ENCODE data around the gene KRTAP12-3.
"Not testable (repeated sequence)": the region's sequence is repeated elsewhere in the genome, so short reads cannot be mapped to it uniquely, and the experiment has no call there.

Gene KRTAP12-3

GRCh38 chr21:44653656-44654575, 3.8 kb upstream of the KRTAP12-3 start:
- no peak for DNase-seq

GRCh38 chr21:44654576-44655175, 3.1 kb upstream of the KRTAP12-3 start, which contains the start of gene KRTAP12-4:
KRTAP12-4 (minus strand) TSS chr21:44654659; CDS start chr21:44654614, 45 bp downstream.
- DNase-seq = no peak

GRCh38 chr21:44656868-44657267, 864 bp upstream of the KRTAP12-3 start:
- no peak for DNase-seq

- no peak for DNase-seq
These were observed 794 bp downstream of the KRTAP12-3 start for GRCh38 chr21:44658541-44658910.

GRCh38 chr21:44658913-44659595, 1.3 kb downstream of the KRTAP12-3 start:
- no peak for DNase-seq

GRCh38 chr21:44661567-44661966, 3.8 kb downstream of the KRTAP12-3 start:
- not testable (repeated sequence) for DNase-seq

- DNase-seq = no peak
These were observed 7.0 kb downstream of the KRTAP12-3 start for GRCh38 chr21:44664691-44665090.

- DNase-seq = no peak
These were observed 8.9 kb downstream of the KRTAP12-3 start, which contains the start of gene KRTAP12-2 for GRCh38 chr21:44666401-44667320. KRTAP12-2 (minus strand) TSS chr21:44666927; CDS start chr21:44666886, 41 bp downstream.

- DNase-seq = no peak
These were observed 9.9 kb downstream of the KRTAP12-3 start for GRCh38 chr21:44667612-44668011.

- DNase-seq = no peak
These were observed 13.1 kb downstream of the KRTAP12-3 start for GRCh38 chr21:44670642-44671432.

- DNase-seq = no peak
These were observed 14.2 kb downstream of the KRTAP12-3 start for GRCh38 chr21:44671911-44672310.

GRCh38 chr21:44677881-44678280, 20.1 kb downstream of the KRTAP12-3 start:
- DNase-seq = no peak

GRCh38 chr21:44681152-44681551, 23.4 kb downstream of the KRTAP12-3 start:
- no peak for DNase-seq

GRCh38 chr21:44681861-44682579, 24.3 kb downstream of the KRTAP12-3 start, which contains the start of gene KRTAP12-1:
KRTAP12-1 (minus strand) TSS chr21:44682163; CDS start chr21:44682123, 40 bp downstream.
- peak; percentile 81 for DNase-seq

- no peak for DNase-seq
These were observed 24.9 kb downstream of the KRTAP12-3 start for GRCh38 chr21:44682580-44683151.

GRCh38 chr21:44684077-44684476, 26.3 kb downstream of the KRTAP12-3 start:
- no peak for DNase-seq

GRCh38 chr21:44684483-44684882, 26.8 kb downstream of the KRTAP12-3 start:
- no peak for DNase-seq

- DNase-seq = not testable (repeated sequence)
These were observed 27.3 kb downstream of the KRTAP12-3 start for GRCh38 chr21:44685050-44685449.

- DNase-seq = no peak
These were observed 28.5 kb downstream of the KRTAP12-3 start for GRCh38 chr21:44686000-44686781.

Data from NCI-H1436 treated with DMSO at 0.1 percent for 48 hours (cell line).